Activated T-cell treated with anti-CD3 and anti-CD28 coated beads, Interleukin-2, amount 50 U/mL, for 24 hours (primary cell): ENCODE data around the gene PNKP.

Experiments
- DNase-seq: peaks from one replicate; pipeline ENCODE4 v3.0.0-alpha.2; 2020
- H3K27ac Mint-ChIP-seq: 2 replicates; pipeline ENCODE4 v1.8.0; 2020; ENCODE audit warnings: mild to moderate bottlenecking, mixed read lengths
- H3K27me3 Mint-ChIP-seq: 2 replicates; pipeline ENCODE4 v1.8.0; 2020; ENCODE audit warnings: mixed read lengths
- H3K36me3 Mint-ChIP-seq: 2 replicates; pipeline ENCODE4 v1.8.0; 2020; ENCODE audit warnings: low read depth, mixed read lengths
- H3K4me1 Mint-ChIP-seq: 2 replicates; pipeline ENCODE4 v1.8.0; 2020; ENCODE audit warnings: low read depth, mixed read lengths
- H3K4me3 Mint-ChIP-seq: 2 replicates; pipeline ENCODE4 v1.8.0; 2020; ENCODE audit warnings: mild to moderate bottlenecking, moderate library complexity, mixed read lengths
- H3K9me3 Mint-ChIP-seq: 2 replicates; pipeline ENCODE4 v1.8.0; 2020; ENCODE audit warnings: mixed read lengths

Gene PNKP

DNA sequence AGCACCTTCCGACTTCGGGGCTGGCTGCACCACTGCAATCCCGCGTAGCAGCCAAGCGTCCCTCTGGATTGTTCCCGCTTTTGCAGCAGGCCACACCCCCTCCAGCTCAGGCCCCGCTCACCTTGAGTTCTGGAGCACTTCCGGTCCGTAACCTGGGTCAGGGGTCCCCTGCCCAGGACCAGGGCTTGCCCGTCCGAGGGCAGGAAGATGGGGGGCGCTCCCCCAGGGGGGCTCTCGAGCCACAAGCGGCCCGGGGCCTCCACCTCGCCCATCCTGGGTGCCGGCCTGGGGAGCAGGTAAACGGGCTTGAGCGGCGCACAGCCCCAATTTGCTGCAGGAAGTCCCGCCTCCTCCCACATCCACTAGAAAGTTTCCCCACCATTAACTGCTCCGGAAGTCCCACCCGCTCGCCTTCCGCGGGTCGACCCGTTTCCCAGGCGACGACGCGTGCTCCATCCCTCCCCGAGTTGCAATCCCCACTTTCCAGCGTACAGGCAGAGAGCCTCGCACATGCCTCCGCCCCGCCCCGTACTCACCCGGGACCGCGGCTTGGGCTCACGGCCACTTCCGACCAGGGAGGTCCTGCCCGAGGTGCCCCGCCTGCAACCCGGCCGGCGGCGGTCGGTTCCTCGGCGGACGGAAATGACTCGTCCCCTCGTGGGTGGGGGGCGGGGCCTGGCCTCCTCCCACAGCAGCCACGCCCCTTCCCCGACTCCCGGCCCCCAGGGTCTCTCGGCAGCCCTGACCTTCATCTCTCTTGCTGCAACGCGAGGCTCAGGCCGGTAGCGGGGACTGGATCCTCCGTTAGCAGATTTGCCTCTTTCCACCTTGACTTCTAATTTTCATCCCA lies at the start of gene PNKP:
Gene PNKP, minus strand, starts transcription at position 644 of the 850 bp plus-strand sequence. Its CDS starts 372 bp downstream, at position 272.
- Mint-ChIP-seq H3K4me1 (peaks cover 50% of the 10 kb centered on the region), H3K27ac (no peak within 1 kb of the TSS), H3K4me3 (peak within 1 kb of the TSS; percentile 97), H3K36me3 (peaks cover 69% of the 10 kb centered on the region), H3K9me3 (no peaks in the 10 kb centered on the region), H3K27me3 (no peaks in the 10 kb centered on the region)
- DNase-seq, result peak; percentile 94

- H3K4me3 Mint-ChIP-seq, result no peak overlapping the region
- DNase-seq, result no peak
- no peaks in the 10 kb centered on the region for H3K9me3 Mint-ChIP-seq
- peak overlapping the region; percentile 57 for H3K27ac Mint-ChIP-seq
- H3K4me1 Mint-ChIP-seq, result peaks cover 70% of the 10 kb centered on the region
- H3K27me3 Mint-ChIP-seq, result no peaks in the 10 kb centered on the region
- peaks cover 96% of the 10 kb centered on the region for H3K36me3 Mint-ChIP-seq
These were observed 47.9 kb upstream of the PNKP start for GRCh38 chr19:49915271-49915670.

DNA sequence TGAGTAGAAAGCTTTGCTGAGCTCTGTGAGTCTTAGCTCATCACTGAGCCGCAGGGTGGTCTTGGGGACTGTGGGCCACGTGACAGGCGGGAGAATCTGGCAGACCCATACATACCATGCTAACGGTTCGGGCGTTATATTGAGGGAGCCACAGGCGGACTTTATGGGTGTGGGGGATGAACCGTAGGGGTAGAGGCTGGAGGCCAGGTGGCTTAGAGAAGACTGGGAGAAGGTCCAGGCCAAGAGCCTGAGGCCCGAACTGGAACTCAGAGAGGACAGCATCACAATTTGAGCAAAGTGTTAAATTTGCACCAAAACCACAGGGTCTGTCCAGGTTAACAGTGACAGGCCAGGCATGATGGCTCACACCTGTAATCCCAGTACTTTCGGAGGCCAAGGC lies 46.3 kb upstream of the PNKP start:
- H3K4me1 Mint-ChIP-seq, result peaks cover 67% of the 10 kb centered on the region
- H3K27ac Mint-ChIP-seq, result peak overlapping the region; percentile 95
- H3K9me3 Mint-ChIP-seq, result no peaks in the 10 kb centered on the region
- no peak for DNase-seq
- H3K27me3 Mint-ChIP-seq, result no peaks in the 10 kb centered on the region
- H3K4me3 Mint-ChIP-seq, result no peak overlapping the region
- H3K36me3 Mint-ChIP-seq, result peaks cover 98% of the 10 kb centered on the region

DNA sequence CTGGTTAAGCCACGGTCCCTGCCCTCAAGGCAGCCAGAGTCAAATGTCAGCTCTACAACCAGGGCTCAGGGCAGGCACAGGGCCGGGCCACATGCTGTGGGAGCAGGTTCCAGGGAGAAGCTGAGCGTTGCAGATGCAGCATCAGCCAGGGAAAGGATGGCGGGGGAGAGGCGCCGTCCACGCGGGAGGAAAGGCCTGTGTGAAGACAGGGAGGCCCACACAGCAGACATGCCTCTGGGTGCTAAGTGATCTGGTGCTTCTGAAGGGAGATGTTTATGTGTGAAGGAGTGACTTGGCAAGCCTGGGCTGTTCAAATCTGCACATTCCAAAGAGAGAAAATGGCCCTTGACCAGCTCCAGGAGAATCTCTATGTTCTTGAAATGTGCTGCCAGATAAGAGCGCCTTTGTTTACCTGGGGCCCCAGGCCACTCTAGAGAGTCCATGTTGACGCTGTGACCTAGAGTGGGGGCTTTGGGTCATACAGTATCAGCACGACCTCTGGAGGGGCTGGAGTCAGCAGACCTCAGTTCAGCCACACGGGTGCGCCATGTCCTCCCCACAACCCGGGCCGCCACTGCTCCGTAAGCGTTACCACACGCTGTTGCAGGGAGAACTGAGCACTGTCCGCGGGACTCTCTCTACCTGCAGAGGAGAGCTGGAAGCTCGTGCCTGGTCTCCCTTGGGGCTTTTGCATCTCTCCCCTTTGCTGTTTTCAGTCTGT lies 45.7 kb upstream of the PNKP start:
- Mint-ChIP-seq H3K36me3 (peaks cover 99% of the 10 kb centered on the region), H3K4me1 (peaks cover 68% of the 10 kb centered on the region), H3K9me3 (no peaks in the 10 kb centered on the region), H3K27me3 (no peaks in the 10 kb centered on the region), H3K27ac (peak overlapping the region; percentile 95), H3K4me3 (peak overlapping the region; percentile 53)
- DNase-seq, result no peak

DNA sequence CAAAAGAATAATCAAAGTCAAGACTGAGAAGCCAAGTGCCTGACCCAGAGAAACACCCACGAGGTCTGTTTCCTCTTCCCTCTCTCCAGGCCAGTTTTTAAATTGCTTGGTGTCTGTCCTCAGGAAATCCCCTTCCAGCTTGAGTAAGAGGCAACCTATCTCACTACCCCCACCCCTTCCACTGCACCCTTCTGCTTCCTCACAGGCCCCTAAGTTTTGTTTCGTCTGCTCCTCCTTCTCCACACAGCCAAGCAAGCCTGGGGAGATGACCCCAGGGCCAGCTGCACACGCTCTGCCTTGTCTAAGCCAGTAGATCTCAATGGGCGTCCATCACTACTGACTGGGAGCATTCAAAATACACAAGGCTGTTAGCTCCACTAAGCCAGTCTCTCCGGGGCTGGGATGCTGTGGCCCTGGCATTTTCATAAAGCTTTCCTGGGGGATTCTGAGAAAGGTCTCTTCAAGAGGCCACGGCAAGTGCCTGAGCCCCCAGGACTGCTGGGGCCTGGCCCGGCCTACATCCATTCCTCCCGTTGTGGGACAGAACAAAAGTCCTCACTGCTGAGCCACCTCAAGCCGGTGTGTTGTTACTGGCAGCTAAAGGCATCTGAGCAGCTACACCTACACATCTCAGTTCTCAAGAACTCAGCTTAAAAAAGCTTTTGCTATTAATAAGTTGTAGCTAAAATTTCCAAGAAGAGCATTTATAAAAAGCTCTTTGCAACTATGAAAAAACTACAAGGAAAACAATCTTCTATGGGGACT lies 44.2 kb upstream of the PNKP start:
- Mint-ChIP-seq H3K36me3 (peaks cover 99% of the 10 kb centered on the region), H3K4me1 (peaks cover 73% of the 10 kb centered on the region), H3K27ac (peak overlapping the region; percentile 95), H3K9me3 (no peaks in the 10 kb centered on the region), H3K4me3 (peak overlapping the region; percentile 53), H3K27me3 (no peaks in the 10 kb centered on the region)
- peak; percentile 57 for DNase-seq

DNA sequence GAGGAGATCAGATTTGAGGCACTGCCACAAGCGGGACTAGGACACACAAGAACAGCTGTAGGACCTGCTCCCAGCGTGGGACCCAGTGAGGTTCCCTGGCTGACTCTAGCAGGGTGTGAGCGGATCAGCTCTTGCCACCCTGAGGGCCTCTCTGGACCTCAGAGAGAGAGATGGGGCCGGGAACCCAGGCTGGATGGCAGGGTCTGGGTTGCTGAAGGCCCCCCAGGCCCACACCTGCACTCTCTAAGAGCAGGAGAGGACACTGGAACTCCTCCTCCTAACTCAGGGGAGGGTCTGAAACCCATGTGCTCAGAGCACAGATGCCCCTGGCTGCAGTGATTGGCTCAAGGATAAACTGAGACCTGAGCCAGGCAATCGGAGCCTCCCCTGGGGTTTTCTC lies 42.8 kb upstream of the PNKP start:
- no peak for DNase-seq
- Mint-ChIP-seq H3K4me3 (no peak overlapping the region), H3K9me3 (no peaks in the 10 kb centered on the region), H3K36me3 (peaks cover 98% of the 10 kb centered on the region), H3K27ac (peak overlapping the region; percentile 73), H3K4me1 (peaks cover 69% of the 10 kb centered on the region), H3K27me3 (no peaks in the 10 kb centered on the region)

- no peaks in the 10 kb centered on the region for H3K9me3 Mint-ChIP-seq
- peaks cover 65% of the 10 kb centered on the region for H3K4me1 Mint-ChIP-seq
- no peak overlapping the region for H3K4me3 Mint-ChIP-seq
- DNase-seq, result no peak
- peak overlapping the region; percentile 44 for H3K27ac Mint-ChIP-seq
- H3K27me3 Mint-ChIP-seq, result no peaks in the 10 kb centered on the region
- peaks cover 84% of the 10 kb centered on the region for H3K36me3 Mint-ChIP-seq
These were observed 41.4 kb upstream of the PNKP start for GRCh38 chr19:49908480-49909420.

- H3K9me3 Mint-ChIP-seq, result no peaks in the 10 kb centered on the region
- H3K36me3 Mint-ChIP-seq, result peaks cover 75% of the 10 kb centered on the region
- H3K4me1 Mint-ChIP-seq, result peaks cover 62% of the 10 kb centered on the region
- DNase-seq, result no peak
- no peak overlapping the region for H3K4me3 Mint-ChIP-seq
- H3K27me3 Mint-ChIP-seq, result no peaks in the 10 kb centered on the region
- H3K27ac Mint-ChIP-seq, result peak overlapping the region; percentile 44
These were observed 40.5 kb upstream of the PNKP start for GRCh38 chr19:49907745-49908446.

GRCh38 chr19:49906879-49907564 lies 39.6 kb upstream of the PNKP start:
- H3K27ac Mint-ChIP-seq, result peak overlapping the region; percentile 29
- peaks cover 56% of the 10 kb centered on the region for H3K4me1 Mint-ChIP-seq
- no peak overlapping the region for H3K4me3 Mint-ChIP-seq
- H3K36me3 Mint-ChIP-seq, result peaks cover 67% of the 10 kb centered on the region
- no peak for DNase-seq
- no peaks in the 10 kb centered on the region for H3K9me3 Mint-ChIP-seq
- H3K27me3 Mint-ChIP-seq, result no peaks in the 10 kb centered on the region

- H3K27me3 Mint-ChIP-seq, result no peaks in the 10 kb centered on the region
- peaks cover 43% of the 10 kb centered on the region for H3K4me1 Mint-ChIP-seq
- no peak for DNase-seq
- H3K9me3 Mint-ChIP-seq, result no peaks in the 10 kb centered on the region
- peaks cover 38% of the 10 kb centered on the region for H3K36me3 Mint-ChIP-seq
- no peak overlapping the region for H3K4me3 Mint-ChIP-seq
- H3K27ac Mint-ChIP-seq, result peak overlapping the region; percentile 47
These were observed 36.8 kb upstream of the PNKP start for GRCh38 chr19:49904136-49904535.

DNA sequence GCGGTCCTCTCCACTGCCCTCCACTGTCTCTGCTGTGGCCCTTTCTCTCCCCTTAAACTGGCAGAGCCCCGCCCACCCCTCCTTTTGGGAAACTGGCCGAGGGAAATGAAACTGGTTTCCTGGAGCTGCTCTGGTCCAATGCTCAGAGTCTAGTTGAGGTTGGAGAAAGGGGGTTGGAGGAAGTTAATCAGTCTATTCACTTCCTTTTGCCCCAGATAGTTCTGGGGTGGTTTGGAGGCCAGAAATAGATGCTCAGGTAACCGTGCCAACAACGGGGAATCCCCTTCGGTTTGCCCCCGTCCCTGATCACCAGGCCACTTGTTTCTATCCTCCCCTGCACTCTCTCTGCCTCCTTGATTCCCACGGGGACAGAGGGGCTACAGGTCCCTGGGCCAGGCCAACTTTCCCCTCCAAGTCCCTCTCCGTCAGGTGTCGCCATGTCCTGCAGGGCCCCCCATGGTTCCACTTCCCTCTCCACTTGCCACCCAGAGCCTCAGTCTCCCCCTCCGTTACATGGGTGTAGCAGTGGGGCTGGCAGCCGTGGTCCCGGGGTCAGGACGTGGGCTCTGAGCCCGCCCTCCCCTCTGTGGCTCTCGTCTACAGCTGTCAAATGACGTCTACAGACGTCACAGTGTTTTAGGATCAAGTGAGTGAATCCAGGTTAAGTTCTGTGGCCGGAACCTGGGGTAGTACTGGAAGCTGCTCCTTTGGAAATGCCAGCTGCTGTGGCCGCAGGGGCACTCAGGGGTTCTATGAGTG lies 29.7 kb upstream of the PNKP start, which contains the start of gene IL4I1:
Gene IL4I1, minus strand, starts transcription at position 25 of the 759 bp plus-strand sequence. CDS start 727 bp downstream, outside the sequence.
- Mint-ChIP-seq H3K27me3 (no peaks in the 10 kb centered on the region), H3K9me3 (no peaks in the 10 kb centered on the region), H3K4me3 (peak within 1 kb of the TSS; percentile 80), H3K4me1 (peaks cover 64% of the 10 kb centered on the region), H3K27ac (peak within 1 kb of the TSS; percentile 97), H3K36me3 (peaks cover 14% of the 10 kb centered on the region)
- DNase-seq, result peak; percentile 75

GRCh38 chr19:49895566-49896297 lies 28.4 kb upstream of the PNKP start:
- Mint-ChIP-seq H3K4me3 (peak overlapping the region; percentile 80), H3K27ac (peak overlapping the region; percentile 97), H3K36me3 (peaks cover 19% of the 10 kb centered on the region), H3K4me1 (peaks cover 65% of the 10 kb centered on the region), H3K27me3 (no peaks in the 10 kb centered on the region), H3K9me3 (no peaks in the 10 kb centered on the region)
- DNase-seq, result no peak
